Measurements from ENCODE around the gene ASB15.

DNA sequence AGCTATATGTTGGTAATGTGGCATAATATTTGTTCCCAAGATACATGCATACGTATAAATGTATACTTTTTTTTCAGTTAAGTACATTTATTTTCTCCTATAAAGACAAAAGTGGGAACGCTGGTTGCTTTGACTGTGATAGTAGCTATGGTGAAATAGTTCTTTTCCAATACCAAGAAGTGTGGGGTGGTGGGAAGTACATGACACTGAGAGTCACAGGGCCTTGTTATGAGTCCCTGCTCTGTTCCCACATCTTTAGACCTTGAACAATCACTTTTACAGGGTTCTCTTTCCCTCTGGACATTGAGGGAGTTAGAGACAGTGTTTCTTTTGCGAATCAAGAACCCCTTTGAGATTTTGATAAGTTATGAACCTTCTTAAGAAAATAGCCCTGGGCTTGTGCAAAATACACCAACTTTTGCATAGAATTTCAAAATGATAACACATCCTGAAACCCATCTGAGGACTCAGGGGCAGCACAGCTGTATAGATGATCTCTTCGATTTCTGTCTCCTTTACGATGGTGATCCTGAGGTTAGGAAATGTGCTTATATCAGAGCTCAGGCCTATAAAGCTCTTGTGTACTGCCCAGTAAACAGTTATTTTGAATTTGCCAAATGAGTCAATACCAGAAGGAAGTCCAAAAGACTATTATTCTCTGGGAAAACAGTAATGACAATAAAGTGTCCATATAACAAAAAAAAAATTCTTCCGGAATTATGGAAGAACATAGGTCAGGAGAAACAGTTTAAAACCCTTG is 55.1 kb downstream of the ASB15 start:
- TF ChIP-seq CTCF (IDR thresholded peaks at IDR 0.05; ENCODE audit: borderline replicate concordance, extremely low read depth, low read length, poor library complexity, severe bottlenecking) (no peak), EZH2 (IDR thresholded peaks at IDR 0.05; ENCODE audit: borderline replicate concordance, low read depth, low read length, severe bottlenecking) (no peak)
